Measurements from ENCODE around the gene ATN1.

The ATN1 gene

DNA sequence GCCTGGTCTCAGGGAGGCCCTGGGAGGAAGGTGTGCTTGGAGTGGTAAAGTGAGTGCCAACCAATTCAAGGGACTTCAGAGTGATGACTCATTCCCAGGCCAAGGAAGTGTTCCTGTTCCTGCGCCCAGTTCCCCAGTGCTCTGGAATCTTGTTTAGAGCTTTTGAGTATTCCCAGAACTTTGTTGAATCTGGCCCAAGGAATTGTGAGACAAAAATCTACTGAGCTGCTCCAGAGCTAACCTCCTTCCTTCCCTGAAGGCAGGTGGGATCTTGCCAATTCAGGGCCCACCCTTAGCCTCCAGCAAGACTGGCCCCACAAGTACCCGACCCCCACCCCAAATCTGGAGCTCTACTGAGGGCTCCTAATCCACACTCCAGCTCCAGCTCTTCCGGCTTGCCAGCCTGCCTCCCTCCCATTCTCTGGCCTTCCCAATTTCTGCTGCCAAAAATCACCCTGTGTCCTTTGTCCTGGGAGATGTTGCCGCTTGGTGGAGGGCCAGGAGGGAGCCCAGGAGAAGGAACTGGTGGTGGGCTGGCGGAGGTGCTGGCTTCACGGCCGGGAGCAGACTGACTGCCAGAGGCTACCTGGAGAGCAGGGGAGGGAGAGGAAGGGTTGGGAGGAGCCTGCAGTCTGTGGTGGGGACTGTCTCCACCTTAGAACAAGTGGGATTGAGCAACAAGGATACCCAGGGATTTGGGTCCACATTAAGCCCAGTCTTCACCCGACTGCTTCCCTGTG is 2.0 kb upstream of the ATN1 start:
- DNase-seq (ENCODE audit: low read depth in 2 of 2, low spot score in 1 of 2) = no peak

DNA sequence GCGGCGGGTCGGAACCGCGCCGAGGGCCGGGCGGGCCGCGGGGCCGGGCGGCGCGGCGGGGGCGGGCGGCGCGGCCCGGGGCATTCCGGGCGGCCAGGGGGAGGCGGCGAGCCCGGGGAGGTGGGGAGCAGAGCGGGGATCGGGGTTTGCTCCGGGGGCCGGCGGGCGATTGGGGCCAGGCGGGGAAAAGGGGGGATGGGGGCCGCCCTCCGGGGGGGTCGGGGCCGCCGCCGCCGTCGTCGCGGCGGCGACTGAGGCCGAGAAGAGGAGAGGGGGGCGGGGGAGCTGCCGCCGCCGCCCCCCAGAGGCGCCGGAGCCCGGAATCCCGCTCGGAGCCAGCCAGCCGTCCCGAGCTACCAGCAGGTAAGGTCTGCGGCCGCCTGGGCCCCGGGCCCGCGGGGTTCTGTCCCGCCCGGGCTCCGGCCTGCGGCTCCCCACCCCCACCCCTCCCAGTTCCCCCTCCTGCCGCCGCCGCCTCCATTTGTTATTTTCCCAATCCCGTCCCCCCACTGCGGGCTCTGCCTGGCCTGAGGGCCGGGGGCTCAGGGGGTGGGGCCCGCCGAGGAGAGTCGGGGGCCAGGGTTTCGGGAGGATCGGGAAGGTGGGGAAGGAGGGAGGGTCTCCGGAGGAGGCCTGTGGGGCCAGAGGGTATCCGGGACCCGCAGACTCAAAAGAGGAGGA is 403 bp downstream of the ATN1 start:
- no peak for DNase-seq (ENCODE audit: low read depth in 2 of 2, low spot score in 1 of 2)

DNA sequence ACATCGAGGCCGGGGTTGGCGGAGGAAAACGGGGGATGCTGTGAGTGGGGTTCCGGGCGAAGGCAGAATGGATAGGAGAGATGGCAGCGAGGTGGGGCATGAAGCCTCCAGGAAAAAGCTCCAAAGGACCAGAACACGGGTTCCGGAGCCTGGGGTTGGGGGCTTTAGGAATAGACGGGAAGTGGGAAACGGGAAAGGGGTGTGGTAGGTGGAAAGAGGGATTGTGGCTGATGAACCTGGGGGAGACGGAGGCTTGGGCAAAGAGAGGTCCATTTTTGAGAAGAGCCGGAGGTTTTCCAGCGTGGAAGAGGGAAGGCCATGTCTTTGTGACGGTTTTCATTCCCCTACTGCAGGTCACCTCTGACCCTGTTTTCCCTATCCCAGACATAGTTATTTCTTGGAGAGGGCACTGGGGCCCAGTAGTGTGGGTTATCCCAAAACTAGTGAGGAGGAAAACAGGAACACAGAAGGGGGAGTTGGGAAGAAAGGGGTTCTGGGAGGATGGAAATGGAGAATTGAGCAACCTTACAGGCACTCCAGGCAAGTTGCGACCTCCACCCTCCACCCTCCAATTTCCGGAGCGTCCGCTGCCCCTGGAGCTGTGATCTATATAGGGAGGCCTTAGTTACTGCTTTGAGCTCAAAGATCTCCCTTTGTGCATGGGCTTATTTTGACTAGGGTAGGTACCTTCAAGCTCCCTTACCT is 1.1 kb downstream of the ATN1 start:
- DNase-seq (ENCODE audit: low read depth in 2 of 2, low spot score in 1 of 2) = no peak

DNA sequence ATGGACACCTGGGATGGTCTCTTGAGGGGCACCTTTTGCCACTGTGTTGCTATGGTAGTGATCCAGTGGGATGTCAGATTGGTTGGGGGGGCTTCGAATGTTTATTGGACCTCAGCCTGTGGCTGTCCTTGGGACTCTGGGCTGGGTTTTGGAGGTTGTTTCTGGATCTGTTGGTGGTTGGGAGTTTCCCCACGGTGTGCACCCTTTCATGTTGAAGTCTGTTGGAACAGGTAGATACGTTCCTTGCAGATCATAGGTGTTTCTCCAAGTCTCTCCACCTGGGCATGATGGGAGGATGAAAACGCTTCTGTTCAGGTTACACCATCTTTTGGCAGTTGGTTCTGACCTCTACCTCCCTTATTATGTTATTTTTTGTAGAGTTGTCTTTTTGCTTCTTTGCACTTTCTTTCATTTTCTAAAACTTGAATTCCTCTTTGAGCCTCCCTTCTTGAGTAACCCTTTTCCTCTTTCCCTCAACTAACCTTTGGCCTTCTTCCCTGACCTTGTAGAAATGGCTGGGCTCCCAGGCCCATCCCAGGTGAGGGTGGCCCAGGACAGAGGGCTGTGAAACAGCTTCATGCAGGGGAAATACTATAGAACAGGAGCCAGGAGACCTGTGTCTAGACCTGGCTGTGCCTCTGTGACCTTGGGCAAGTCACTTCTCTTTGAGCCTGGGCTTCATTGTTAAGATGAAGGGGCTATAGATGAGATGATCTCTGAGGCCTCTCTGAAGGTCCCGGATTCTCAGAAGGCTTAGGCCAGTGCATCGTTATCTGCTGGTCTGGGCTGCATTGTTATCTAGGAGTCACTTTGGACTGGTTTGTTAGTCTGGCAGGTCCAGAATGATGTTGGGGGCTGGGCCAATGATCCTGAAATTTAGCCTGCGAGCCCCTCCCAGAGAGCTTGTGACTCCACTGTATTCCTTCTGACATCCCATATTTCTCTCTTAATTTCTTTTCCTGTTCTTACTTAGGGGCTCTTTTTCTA is 2.0 kb downstream of the ATN1 start:
- no peak for DNase-seq (ENCODE audit: low read depth in 2 of 2, low spot score in 1 of 2)

DNA sequence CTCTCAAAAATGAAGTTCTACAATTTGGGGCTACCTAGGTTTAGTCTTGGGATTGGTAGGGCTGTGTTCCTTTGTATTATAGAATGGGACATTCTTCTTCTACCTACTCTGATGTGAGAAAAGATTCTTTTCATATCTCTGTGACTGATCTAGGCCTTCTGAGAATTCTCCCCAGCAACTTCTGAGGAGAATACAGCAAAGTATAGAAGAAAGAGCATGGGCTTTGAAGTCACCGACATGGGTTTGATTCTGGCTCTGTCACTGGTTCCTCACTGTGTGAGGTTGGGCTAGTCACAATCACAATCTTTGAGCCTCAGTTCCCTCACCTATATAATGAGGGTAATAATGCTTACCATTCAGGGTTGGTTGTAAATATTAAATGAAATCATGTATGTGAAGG is 5.0 kb downstream of the ATN1 start:
- DNase-seq (ENCODE audit: low read depth in 2 of 2, low spot score in 1 of 2) = no peak

DNA sequence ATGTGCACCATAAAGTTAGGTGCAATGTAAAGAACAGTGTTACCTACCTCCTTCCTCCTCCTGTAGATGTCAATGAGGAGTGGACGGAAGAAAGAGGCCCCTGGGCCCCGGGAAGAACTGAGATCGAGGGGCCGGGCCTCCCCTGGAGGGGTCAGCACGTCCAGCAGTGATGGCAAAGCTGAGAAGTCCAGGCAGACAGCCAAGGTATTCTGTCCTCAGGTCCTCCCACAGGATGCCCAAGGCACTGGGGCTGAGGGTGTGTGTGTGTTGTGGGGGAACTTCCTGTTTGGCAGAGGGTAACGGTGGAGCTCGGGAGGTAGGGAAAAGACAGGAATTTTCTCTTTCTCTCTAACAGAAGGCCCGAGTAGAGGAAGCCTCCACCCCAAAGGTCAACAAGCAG is 6.4 kb downstream of the ATN1 start:
- DNase-seq (ENCODE audit: low read depth in 2 of 2, low spot score in 1 of 2) = no peak

DNA sequence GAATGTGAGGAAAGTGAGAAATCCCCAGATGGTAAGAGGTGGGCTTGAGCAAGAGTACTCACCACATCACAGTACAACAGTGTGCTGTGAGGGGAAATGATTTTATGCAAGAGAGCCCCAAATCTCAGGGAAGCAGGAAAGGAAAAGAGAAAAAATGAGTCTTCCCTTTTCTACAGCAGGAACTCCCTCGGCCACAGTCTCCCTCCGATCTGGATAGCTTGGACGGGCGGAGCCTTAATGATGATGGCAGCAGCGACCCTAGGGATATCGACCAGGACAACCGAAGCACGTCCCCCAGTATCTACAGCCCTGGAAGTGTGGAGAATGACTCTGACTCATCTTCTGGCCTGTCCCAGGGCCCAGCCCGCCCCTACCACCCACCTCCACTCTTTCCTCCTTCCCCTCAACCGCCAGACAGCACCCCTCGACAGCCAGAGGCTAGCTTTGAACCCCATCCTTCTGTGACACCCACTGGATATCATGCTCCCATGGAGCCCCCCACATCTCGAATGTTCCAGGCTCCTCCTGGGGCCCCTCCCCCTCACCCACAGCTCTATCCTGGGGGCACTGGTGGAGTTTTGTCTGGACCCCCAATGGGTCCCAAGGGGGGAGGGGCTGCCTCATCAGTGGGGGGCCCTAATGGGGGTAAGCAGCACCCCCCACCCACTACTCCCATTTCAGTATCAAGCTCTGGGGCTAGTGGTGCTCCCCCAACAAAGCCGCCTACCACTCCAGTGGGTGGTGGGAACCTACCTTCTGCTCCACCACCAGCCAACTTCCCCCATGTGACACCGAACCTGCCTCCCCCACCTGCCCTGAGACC is 7.8 kb downstream of the ATN1 start:
- DNase-seq (ENCODE audit: low read depth in 2 of 2, low spot score in 1 of 2) = no peak

DNA sequence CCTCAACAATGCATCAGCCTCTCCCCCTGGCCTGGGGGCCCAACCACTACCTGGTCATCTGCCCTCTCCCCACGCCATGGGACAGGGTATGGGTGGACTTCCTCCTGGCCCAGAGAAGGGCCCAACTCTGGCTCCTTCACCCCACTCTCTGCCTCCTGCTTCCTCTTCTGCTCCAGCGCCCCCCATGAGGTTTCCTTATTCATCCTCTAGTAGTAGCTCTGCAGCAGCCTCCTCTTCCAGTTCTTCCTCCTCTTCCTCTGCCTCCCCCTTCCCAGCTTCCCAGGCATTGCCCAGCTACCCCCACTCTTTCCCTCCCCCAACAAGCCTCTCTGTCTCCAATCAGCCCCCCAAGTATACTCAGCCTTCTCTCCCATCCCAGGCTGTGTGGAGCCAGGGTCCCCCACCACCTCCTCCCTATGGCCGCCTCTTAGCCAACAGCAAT is 8.5 kb downstream of the ATN1 start:
- no peak for DNase-seq (ENCODE audit: low read depth in 2 of 2, low spot score in 1 of 2)

DNA sequence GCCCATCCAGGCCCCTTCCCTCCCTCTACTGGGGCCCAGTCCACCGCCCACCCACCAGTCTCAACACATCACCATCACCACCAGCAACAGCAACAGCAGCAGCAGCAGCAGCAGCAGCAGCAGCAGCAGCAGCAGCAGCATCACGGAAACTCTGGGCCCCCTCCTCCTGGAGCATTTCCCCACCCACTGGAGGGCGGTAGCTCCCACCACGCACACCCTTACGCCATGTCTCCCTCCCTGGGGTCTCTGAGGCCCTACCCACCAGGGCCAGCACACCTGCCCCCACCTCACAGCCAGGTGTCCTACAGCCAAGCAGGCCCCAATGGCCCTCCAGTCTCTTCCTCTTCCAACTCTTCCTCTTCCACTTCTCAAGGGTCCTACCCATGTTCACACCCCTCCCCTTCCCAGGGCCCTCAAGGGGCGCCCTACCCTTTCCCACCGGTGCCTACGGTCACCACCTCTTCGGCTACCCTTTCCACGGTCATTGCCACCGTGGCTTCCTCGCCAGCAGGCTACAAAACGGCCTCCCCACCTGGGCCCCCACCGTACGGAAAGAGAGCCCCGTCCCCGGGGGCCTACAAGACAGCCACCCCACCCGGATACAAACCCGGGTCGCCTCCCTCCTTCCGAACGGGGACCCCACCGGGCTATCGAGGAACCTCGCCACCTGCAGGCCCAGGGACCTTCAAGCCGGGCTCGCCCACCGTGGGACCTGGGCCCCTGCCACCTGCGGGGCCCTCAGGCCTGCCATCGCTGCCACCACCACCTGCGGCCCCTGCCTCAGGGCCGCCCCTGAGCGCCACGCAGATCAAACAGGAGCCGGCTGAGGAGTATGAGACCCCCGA is 9.1 kb downstream of the ATN1 start:
- DNase-seq (ENCODE audit: low read depth in 2 of 2, low spot score in 1 of 2) = no peak

DNA sequence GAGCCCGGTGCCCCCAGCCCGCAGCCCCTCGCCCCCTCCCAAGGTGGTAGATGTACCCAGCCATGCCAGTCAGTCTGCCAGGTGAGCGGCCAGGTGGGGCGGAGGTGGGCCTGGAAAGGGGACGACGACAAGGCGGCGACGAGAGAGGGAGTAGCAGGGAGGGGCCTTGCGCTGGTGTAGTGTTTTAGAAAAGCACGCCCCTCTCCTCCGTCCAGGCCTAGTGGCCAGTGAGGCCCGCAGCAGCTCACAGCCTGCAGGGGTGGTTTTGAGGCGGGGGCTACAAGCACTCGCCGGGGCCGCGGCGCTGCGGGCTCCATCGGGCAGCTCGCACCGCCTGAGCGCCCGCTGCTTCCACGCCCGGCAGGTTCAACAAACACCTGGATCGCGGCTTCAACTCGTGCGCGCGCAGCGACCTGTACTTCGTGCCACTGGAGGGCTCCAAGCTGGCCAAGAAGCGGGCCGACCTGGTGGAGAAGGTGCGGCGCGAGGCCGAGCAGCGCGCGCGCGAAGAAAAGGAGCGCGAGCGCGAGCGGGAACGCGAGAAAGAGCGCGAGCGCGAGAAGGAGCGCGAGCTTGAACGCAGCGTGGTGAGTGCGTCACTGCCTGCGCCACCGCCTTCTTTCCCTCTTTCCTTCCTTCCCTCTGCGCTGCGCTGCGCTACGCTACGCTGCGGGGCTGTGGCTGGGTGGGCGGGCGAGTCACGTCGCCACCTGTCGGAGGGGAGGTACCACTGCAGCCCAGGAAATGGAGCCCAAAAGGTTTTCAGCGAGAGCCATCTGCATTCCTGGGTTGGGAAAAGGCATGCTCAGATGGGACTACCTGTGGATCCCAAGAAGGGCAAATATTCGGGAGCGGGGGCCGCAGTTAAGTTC is 10.0 kb downstream of the ATN1 start:
- peak in 1 of 2 donors; percentile 89 for DNase-seq (ENCODE audit: low read depth in 2 of 2, low spot score in 1 of 2)

DNA sequence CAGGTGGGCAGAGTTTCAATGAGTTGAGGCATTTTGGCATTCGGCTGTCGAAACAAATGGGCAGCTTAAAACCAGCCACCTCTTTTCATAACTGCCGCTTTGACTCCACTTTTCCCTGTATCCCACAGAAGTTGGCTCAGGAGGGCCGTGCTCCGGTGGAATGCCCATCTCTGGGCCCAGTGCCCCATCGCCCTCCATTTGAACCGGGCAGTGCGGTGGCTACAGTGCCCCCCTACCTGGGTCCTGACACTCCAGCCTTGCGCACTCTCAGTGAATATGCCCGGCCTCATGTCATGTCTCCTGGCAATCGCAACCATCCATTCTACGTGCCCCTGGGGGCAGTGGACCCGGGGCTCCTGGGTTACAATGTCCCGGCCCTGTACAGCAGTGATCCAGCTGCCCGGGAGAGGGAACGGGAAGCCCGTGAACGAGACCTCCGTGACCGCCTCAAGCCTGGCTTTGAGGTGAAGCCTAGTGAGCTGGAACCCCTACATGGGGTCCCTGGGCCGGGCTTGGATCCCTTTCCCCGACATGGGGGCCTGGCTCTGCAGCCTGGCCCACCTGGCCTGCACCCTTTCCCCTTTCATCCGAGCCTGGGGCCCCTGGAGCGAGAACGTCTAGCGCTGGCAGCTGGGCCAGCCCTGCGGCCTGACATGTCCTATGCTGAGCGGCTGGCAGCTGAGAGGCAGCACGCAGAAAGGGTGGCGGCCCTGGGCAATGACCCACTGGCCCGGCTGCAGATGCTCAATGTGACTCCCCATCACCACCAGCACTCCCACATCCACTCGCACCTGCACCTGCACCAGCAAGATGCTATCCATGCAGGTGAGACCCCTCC is 10.8 kb downstream of the ATN1 start:
- no peak for DNase-seq (ENCODE audit: low read depth in 2 of 2, low spot score in 1 of 2)

DNA sequence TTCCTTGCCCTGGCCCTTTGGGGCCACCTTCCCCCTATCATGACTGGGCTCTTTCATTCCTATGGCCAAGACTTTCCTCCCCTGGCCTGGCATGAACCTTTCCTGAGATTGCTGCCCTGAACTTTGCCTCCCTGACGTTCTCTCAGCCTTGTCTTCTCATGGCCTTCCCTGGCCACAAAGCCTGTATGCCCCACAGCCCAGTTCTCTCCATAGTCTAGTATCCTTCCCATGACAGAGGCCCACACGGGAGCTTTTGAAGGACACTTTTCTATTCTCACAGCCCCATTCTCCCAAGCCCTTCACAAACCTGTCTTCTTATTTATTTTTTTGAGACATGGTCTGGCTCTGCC is 11.4 kb downstream of the ATN1 start:
- no peak for DNase-seq (ENCODE audit: low read depth in 2 of 2, low spot score in 1 of 2)

DNA sequence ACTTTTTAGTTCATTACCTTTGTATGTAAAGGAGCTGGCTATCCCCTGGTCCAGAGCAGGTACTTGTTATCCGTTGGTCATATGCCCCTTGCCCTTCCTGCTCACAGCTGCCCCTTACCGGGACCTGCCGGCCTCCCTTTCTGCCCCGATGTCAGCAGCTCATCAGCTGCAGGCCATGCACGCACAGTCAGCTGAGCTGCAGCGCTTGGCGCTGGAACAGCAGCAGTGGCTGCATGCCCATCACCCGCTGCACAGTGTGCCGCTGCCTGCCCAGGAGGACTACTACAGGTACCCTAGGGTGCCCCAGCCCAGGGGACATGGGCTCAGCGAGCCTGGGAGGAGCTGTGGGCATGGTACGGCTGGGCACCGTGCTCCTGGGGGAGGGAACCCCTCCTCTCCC is 13.5 kb downstream of the ATN1 start:
- no peak for DNase-seq (ENCODE audit: low read depth in 2 of 2, low spot score in 1 of 2)

DNA sequence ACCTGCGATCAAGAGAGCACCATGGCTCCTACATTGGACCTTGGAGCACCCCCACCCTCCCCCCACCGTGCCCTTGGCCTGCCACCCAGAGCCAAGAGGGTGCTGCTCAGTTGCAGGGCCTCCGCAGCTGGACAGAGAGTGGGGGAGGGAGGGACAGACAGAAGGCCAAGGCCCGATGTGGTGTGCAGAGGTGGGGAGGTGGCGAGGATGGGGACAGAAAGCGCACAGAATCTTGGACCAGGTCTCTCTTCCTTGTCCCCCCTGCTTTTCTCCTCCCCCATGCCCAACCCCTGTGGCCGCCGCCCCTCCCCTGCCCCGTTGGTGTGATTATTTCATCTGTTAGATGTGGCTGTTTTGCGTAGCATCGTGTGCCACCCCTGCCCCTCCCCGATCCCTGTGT is 14.0 kb downstream of the ATN1 start:
- DNase-seq (ENCODE audit: low read depth in 2 of 2, low spot score in 1 of 2) = no peak

DNA sequence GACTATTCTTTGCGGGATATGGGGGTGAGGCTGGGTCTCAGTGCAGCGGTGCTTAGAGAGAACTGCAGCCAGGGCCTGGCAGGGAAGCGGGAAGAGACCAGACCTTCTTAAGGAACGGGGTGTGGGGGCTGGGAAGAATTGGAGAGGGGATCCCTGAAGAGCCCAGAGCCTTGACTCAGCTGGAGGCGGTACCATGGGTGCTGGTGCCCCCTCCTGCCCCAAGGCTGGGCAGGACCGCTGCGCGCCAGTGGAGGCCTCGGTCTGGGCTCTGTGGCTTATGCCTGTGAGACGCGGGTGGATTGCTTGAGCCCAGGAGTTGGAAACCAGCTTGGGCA is 14.5 kb downstream of the ATN1 start:
- no peak for DNase-seq (ENCODE audit: low read depth in 2 of 2, low spot score in 1 of 2)

DNA sequence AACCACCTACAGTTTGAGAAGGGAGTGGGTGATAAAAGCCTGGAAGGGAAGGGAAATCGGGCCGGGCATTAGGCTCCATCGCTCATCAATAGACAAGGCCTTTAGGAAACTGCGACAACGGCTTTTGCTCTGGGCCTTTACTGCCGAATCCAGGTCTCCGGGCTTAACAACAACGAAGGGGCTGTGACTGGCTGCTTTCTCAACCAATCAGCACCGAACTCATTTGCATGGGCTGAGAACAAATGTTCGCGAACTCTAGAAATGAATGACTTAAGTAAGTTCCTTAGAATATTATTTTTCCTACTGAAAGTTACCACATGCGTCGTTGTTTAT is 15.6 kb downstream of the ATN1 start:
- DNase-seq (ENCODE audit: low read depth in 2 of 2, low spot score in 1 of 2) = peak in 1 of 2 donors; percentile 61

DNA sequence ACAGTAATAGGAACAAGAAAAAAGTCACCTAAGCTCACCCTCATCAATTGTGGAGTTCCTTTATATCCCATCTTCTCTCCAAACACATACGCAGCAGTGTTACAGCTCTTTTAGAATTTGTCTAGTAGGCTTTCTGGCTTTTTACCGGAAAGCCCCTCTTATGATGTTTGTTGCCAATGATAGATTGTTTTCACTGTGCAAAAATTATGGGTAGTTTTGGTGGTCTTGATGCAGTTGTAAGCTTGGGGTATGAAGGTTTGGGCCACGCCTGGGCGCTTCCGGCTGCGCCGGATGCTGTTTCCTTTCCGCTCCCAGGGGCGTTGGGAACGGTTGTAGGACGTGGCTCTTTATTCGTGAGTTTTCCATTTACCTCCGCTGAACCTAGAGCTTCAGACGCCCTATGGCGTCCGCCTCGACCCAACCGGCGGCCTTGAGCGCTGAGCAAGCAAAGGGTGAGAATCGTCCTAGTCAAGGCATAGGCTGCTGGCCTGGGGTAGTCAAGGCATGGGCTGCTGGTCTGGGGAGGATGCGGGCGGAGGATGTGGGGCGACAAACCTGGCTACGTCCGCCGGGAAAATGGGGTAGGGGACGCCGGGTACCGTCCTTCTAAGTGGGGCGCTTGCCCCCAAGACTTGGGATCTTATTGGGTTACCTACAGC is 16.1 kb downstream of the ATN1 start, which contains the start of the genes C12orf57 and RNU7-1:
TSS of gene C12orf57 (plus strand) at position 301 of the 659 bp plus-strand sequence. CDS start at position 401, 100 bp downstream.
TSS of gene RNU7-1 (plus strand) at position 95 of the 659 bp plus-strand sequence.
- DNase-seq (ENCODE audit: low read depth in 2 of 2, low spot score in 1 of 2) = peak in 1 of 2 donors; percentile 58
